Cerebellar cortex (tissue), 1 donor: Measurements from ENCODE around the gene DHRS1.
A peak's percentile ranks its signal among the peaks of the same experiment; 100 is the strongest.

Experiments used
- DNase-seq: peaks from one replicate; pipeline ENCODE4 v3.0.0-alpha.2; 2015; ENCODE audit warnings: low spot score

DHRS1 gene

GRCh38 chr14:24282736-24283135 lies 16.8 kb downstream of the DHRS1 start:
- DNase-seq, result no peak

- DNase-seq, result no peak
These were observed 17.9 kb downstream of the DHRS1 start for GRCh38 chr14:24281636-24282035.

- DNase-seq, result no peak
These were observed 18.7 kb downstream of the DHRS1 start for GRCh38 chr14:24280797-24281460.

GRCh38 chr14:24279301-24280186 lies 20.0 kb downstream of the DHRS1 start:
- DNase-seq, result no peak

- DNase-seq, result no peak
These were observed 21.2 kb downstream of the DHRS1 start for GRCh38 chr14:24278424-24278823.

GRCh38 chr14:24277606-24278321 lies 21.8 kb downstream of the DHRS1 start:
- no peak for DNase-seq

- no peak for DNase-seq
These were observed 22.5 kb downstream of the DHRS1 start for GRCh38 chr14:24277071-24277470.

GRCh38 chr14:24274101-24274543 lies 25.5 kb downstream of the DHRS1 start:
- no peak for DNase-seq

- no peak for DNase-seq
These were observed 26.1 kb downstream of the DHRS1 start for GRCh38 chr14:24273422-24273998.

GRCh38 chr14:24272467-24272866 lies 27.1 kb downstream of the DHRS1 start:
- no peak for DNase-seq

- no peak for DNase-seq
These were observed 27.7 kb downstream of the DHRS1 start for GRCh38 chr14:24271834-24272263.

GRCh38 chr14:24271134-24271833 lies 28.3 kb downstream of the DHRS1 start, which contains the start of gene RABGGTA:
Gene RABGGTA (minus strand): TSS chr14:24271597. CDS start chr14:24271115, 482 bp downstream.
- DNase-seq, result peak; percentile 88

- DNase-seq, result peak; percentile 5
These were observed 28.9 kb downstream of the DHRS1 start for GRCh38 chr14:24270537-24271133.

- no peak for DNase-seq
These were observed 29.6 kb downstream of the DHRS1 start for GRCh38 chr14:24269910-24270536.

- DNase-seq, result no peak
These were observed 30.2 kb downstream of the DHRS1 start for GRCh38 chr14:24269368-24269767.

- DNase-seq, result no peak
These were observed 31.4 kb downstream of the DHRS1 start for GRCh38 chr14:24268225-24268624.

GRCh38 chr14:24267516-24267915 lies 32.1 kb downstream of the DHRS1 start:
- DNase-seq, result no peak

GRCh38 chr14:24266344-24267244 lies 33.0 kb downstream of the DHRS1 start:
- DNase-seq, result no peak

- DNase-seq, result no peak
These were observed 35.3 kb downstream of the DHRS1 start for GRCh38 chr14:24264298-24264697.
